Mucosa of descending colon (tissue), 3 donors: ENCODE data around the gene SPDYE1. TPM values are rescaled to one million over a fixed set of nuclear protein-coding genes. Genes with fewer than 3 reads are reported as not detected.
"Not testable (repeated sequence)": the region's sequence is repeated elsewhere in the genome, so short reads cannot be mapped to it uniquely, and the experiment has no call there.

ENCODE experiments used
- ATAC-seq: fragments of 200-7000 bp; cut with Tn5 transposase; one replicate; pipeline ENCODE4 v1.9.1; 2020; ENCODE audit warnings: mild to moderate bottlenecking, moderate library complexity
- DNase-seq, 3 donors: peaks; one replicate each; pipeline ENCODE4 v3.0.0-alpha.2; 2020
- H3K36me3 ChIP-seq: fragments of 200-600 bp; one replicate; pipeline ENCODE4 v1.8.0; 2021; ENCODE audit warnings: low read depth, mild to moderate bottlenecking
- H3K4me1 ChIP-seq: fragments of 200-600 bp; one replicate; pipeline ENCODE4 v1.8.0; 2021; ENCODE audit warnings: low read depth, mild to moderate bottlenecking
- H3K4me3 ChIP-seq: fragments of 200-600 bp; one replicate; pipeline ENCODE4 v1.8.0; 2021; ENCODE audit warnings: mild to moderate bottlenecking
- H3K9me3 ChIP-seq: fragments of 200-600 bp; one replicate; pipeline ENCODE4 v1.8.0; 2021; ENCODE audit warnings: mild to moderate bottlenecking
- intact Hi-C, 2 donors: fragments of 100-400 bp; cut with DNase I in 1 of 2; cut with micrococcal nuclease in 1 of 2; formaldehyde crosslinking; loops; one replicate each; pipeline versions ENCODE4 v1.11.0 to v1.11.1; 2022; cut with DNase I, micrococcal nuclease
- total RNA-seq, 3 donors: library from RNA; stranded (reverse); fragmentation: NEBNext Ultra II Directional in 2 of 3; extraction: Animal tissue kit (Norgen Biotek cat#: 25700) in 2 of 3; gene quantifications; one replicate each; pipeline versions ENCODE4 v1.2.1 to v1.2.4, GENCODE V29; 2021 to 2023
- TF ChIP-seq, protein P1 (sequence below): fragments of 200-600 bp; IDR thresholded peaks from one replicate; pipeline ENCODE4 v1.8.0; 2022; ENCODE audit warnings: antibody characterized with exemption, mild to moderate bottlenecking
- donor health status: DM: no; HTN: no; CAD: no; lungs with moderate emphysema.
- donor health status: DM: no; HTN: no; CAD: no.
- donor health status: DM: no; HTN: yes; CAD: no.

SPDYE1 gene
- total RNA-seq, 3 donors from 2014 or later, result not detected

DNA sequence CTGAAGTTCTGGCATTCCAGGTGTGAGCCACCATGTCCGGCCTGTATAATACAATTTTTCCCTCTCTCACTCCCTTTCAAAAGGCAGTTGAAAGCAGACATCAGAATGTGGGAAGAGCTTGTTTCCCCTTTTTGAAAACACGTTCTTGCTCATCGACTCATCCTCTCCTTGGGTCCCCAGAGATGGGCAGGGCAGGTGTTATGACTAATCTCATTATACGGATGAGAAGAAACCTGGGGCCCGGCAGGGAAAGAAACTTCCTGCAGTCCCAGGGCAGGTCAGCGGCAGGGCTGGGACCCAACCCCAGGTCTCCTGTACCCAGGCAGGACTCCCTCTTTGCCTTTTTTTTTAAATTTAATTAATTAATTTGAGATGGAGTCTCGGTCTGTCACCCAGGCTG is 4.8 kb upstream of the SPDYE1 start:
- H3K9me3 ChIP-seq, ATAC-seq, H3K4me1 ChIP-seq, H3K4me3 ChIP-seq, H3K36me3 ChIP-seq, DNase-seq, intact Hi-C loops: not testable (repeated sequence)

- intact Hi-C loops, result not testable (repeated sequence)
These were observed 3.0 kb upstream of the SPDYE1 start for GRCh38 chr7:43994681-43995080.

GRCh38 chr7:44012081-44012480 is 14.4 kb downstream of the SPDYE1 start:
- ATAC-seq, DNase-seq, intact Hi-C loops, H3K9me3 ChIP-seq, H3K4me3 ChIP-seq, H3K4me1 ChIP-seq, H3K36me3 ChIP-seq: not testable (repeated sequence)

More at GRCh38 chr7:43994681-43995080, 3.0 kb upstream of the SPDYE1 start:
- H3K4me3 ChIP-seq, DNase-seq, H3K36me3 ChIP-seq, H3K4me1 ChIP-seq, H3K9me3 ChIP-seq, ATAC-seq: not testable (repeated sequence)

GRCh38 chr7:44015090-44015489 is 17.4 kb downstream of the SPDYE1 start:
- H3K36me3 ChIP-seq, DNase-seq, ATAC-seq, intact Hi-C loops, H3K9me3 ChIP-seq, H3K4me3 ChIP-seq: not testable (repeated sequence)
- peaks cover 12% of the 10 kb centered on the region for H3K4me1 ChIP-seq

GRCh38 chr7:44018857-44019807 is 21.4 kb downstream of the SPDYE1 start:
- TF ChIP-seq, protein P1, sequence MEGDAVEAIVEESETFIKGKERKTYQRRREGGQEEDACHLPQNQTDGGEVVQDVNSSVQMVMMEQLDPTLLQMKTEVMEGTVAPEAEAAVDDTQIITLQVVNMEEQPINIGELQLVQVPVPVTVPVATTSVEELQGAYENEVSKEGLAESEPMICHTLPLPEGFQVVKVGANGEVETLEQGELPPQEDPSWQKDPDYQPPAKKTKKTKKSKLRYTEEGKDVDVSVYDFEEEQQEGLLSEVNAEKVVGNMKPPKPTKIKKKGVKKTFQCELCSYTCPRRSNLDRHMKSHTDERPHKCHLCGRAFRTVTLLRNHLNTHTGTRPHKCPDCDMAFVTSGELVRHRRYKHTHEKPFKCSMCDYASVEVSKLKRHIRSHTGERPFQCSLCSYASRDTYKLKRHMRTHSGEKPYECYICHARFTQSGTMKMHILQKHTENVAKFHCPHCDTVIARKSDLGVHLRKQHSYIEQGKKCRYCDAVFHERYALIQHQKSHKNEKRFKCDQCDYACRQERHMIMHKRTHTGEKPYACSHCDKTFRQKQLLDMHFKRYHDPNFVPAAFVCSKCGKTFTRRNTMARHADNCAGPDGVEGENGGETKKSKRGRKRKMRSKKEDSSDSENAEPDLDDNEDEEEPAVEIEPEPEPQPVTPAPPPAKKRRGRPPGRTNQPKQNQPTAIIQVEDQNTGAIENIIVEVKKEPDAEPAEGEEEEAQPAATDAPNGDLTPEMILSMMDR, result peak; percentile 76
- H3K36me3 ChIP-seq, H3K9me3 ChIP-seq, intact Hi-C loops: not testable (repeated sequence)
- Histone ChIP-seq H3K4me1 (peaks cover 12% of the 10 kb centered on the region), H3K4me3 (peak overlapping the region; percentile 74)
- DNase-seq (peak; percentile 98 to 99 (median 98)), ATAC-seq (peak; percentile 98)

GRCh38 chr7:44019825-44020224 is 22.1 kb downstream of the SPDYE1 start:
- H3K4me1 ChIP-seq, result peaks cover 12% of the 10 kb centered on the region
- H3K9me3 ChIP-seq, DNase-seq, H3K36me3 ChIP-seq, H3K4me3 ChIP-seq, intact Hi-C loops, ATAC-seq: not testable (repeated sequence)

DNA sequence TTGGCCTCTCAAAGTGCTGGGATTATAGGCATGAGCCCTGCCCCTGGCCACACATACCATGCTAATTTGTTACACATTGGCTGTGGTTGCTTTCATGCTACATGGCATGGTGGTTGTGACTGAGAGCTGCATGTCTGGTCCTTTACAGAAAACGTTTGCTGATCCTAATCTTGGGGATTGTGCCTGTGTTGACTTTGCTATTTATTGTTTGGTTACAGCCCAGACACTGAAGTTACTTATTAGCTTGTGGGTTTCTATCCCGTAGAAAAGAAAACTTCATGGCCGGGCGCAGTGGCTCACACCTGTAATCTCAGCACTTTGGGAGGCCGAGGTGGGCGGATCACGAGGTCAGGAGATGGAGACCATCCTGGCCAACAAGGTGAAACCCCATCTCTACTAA is 24.4 kb downstream of the SPDYE1 start:
- H3K4me3 ChIP-seq, intact Hi-C loops, H3K36me3 ChIP-seq, DNase-seq, H3K9me3 ChIP-seq: not testable (repeated sequence)
- H3K4me1 ChIP-seq, result peaks cover 12% of the 10 kb centered on the region
- peak; percentile 8 for ATAC-seq

- ATAC-seq, intact Hi-C loops, H3K4me3 ChIP-seq: not testable (repeated sequence)
These were observed 25.2 kb downstream of the SPDYE1 start for GRCh38 chr7:44022796-44023467.

GRCh38 chr7:44029433-44029832 is 31.7 kb downstream of the SPDYE1 start:
- H3K36me3 ChIP-seq, ATAC-seq, H3K4me3 ChIP-seq, H3K9me3 ChIP-seq, DNase-seq, H3K4me1 ChIP-seq, intact Hi-C loops: not testable (repeated sequence)

More at GRCh38 chr7:44022796-44023467, 25.2 kb downstream of the SPDYE1 start:
- not testable (repeated sequence) for H3K36me3 ChIP-seq, H3K4me1 ChIP-seq, H3K9me3 ChIP-seq, DNase-seq

- H3K9me3 ChIP-seq, H3K36me3 ChIP-seq, DNase-seq, H3K4me3 ChIP-seq, H3K4me1 ChIP-seq, intact Hi-C loops: not testable (repeated sequence)
- peak; percentile 28 for ATAC-seq
These were observed 32.3 kb downstream of the SPDYE1 start for GRCh38 chr7:44030029-44030428.

DNA sequence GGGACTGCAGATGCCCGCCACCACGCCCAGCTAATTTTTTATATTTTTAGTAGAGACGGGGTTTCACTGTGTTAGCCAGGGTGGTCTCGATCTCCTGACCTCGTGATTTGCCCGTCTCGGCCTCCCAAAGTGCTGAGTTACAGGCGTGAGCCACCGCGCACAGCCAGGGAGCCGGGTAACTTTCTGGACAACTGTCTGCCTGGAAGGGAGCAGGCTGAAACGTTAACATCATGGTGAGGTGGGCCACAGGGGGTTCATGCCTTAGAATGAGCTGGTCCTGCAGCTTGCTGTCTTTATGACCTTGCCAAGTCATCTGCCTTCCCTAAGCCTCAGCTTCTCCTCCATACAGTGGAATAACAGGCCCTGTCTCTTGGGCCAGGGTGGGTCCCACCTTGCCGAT is 33.6 kb downstream of the SPDYE1 start:
- not testable (repeated sequence) for ATAC-seq

GRCh38 chr7:44032031-44032430 is 34.3 kb downstream of the SPDYE1 start:
- H3K9me3 ChIP-seq, intact Hi-C loops, H3K4me1 ChIP-seq, H3K4me3 ChIP-seq, ATAC-seq, H3K36me3 ChIP-seq, DNase-seq: not testable (repeated sequence)

More for the DNA sequence above, 33.6 kb downstream of the SPDYE1 start:
- H3K4me1 ChIP-seq, H3K36me3 ChIP-seq, intact Hi-C loops, H3K9me3 ChIP-seq, H3K4me3 ChIP-seq, DNase-seq: not testable (repeated sequence)
